ENCODE data around the gene CSNK2A1.
"Not testable (repeated sequence)": the region's sequence is repeated elsewhere in the genome, so short reads cannot be mapped to it uniquely, and the experiment has no call there.

Gene CSNK2A1

DNA sequence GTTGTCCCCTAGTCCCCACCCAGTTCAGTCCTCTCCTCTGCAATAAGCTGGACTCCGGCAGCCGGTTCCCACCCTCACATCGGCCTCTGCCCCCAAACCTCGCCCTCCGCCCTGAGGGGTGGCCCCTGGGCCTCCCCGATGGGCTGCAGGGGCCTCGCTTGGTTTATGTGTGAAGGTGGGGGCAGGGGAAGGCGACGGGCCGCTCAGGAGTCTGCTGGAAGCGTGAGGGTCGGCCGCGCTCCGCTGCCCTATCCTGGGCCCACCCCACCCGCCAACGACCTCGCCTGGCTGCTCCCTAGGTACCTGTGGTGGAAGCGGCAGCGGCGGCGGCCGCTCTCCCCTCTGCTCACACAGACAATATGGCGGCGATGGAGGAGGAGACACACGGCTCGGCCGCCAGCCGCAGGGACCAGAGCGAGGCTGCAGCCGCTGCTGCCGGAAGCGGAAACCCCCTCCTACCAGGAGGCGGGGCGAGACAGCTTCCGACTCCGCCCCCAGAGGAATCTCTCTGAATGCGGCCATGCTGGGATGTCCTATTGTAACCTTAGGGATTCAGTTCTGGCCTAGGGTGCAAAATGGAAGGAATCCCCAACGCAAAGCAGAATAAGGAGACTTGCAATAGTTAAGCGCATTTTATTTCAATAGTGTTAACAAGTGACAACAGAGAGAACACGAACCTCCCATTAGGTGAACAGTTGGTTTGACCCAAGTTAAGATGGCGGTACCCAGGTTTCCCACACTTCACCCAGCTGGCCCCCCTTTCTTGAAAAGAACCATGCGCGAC is at the start of gene CSNK2A1:
Gene CSNK2A1, minus strand, starts transcription at position 422 of the 784 bp plus-strand sequence. CDS start 35,239 bp downstream, outside the sequence.
- DNase-seq, result peak; percentile 64 to 99 (median 92)

DNA sequence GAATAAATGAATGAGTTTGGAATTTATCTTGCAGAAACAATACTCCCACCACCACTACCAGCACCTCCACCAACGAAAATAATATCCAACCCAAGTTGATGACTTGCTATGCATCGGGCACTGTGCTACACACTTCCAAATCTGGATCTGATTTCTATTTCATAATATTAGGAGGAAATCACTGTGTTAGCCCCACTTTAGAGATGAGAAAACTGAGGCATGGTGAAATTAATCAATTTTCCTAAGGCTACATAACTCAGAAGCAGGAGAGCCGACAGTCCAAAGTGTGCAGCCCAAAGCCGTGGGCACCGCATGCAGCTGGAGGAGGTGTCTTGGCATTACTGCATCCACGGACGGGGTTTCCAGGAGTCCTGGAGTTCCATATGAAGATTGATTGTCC is 48.9 kb upstream of the CSNK2A1 start:
- DNase-seq, result no peak

DNA sequence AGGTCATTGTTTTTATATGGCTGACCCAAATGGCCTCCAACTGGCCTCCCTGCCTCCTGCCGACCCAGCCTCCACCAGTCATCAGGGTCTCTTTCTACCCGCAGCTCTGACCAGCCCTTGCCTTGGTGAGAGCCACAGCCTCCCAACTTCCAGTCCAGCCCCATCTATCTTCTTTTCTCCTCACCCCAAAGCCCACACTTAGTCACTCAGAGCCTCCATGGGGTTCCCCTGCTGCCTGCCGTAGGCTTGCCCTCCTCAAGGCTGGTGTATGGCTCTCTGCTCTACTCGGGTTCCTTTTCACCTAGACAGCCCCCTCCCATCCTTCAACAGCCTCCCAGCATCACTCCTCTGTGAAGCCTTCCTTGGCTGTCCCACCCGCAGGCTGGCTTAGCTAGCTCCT is 48.4 kb upstream of the CSNK2A1 start:
- DNase-seq, result no peak

DNA sequence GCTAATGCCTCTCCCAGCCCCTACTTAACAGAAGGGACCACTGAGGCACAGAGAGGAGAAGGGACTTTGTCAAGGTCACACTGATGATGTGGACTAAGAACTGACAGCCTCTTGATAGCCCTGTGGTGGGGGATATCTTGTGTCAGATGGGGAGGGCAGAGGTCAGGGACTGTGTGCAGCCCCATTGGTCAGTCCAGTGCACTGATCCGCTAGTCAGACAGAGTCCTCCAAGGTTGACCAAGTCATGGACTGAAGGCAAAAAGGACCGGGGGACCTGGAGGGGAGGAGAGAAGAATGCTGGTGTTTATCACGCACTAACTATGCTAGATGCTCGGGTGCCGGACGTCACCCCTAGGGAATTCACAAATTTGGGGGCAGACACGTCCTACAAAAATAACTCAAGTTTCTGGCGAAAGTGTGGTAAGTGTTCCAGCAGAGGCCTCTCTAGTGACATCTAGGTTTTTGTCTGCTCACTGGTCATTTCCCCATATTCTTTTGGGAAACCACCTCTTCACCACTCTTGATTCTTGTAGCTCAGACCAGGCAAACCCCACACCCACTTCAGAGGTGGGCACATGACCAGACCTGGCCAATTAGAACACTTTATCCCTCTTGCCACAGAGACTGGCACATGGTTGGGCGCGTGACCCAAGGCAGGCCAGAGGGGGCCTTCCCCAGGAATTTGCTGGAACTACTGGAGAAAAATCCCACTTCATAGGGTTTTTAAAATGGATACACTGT is 45.5 kb upstream of the CSNK2A1 start:
- DNase-seq, result no peak

DNA sequence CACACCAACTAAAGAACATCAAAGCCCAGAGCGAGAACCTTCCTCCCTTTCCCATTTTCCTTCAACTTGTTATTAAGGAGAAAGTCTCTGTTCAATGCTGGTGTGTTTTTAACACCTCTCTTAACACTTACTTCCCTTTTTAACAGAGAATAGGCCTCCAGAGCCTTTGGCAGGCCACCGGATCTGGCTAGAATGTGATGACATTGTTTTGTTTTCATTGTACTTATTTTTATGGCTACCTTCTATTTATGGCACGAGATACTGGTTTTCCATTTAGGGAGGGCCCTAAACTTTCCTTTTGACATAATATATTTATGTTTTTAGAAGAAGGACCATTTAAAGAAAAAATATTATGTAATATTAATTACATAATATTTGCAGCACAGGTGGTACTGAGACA is 44.9 kb upstream of the CSNK2A1 start:
- no peak for DNase-seq

DNA sequence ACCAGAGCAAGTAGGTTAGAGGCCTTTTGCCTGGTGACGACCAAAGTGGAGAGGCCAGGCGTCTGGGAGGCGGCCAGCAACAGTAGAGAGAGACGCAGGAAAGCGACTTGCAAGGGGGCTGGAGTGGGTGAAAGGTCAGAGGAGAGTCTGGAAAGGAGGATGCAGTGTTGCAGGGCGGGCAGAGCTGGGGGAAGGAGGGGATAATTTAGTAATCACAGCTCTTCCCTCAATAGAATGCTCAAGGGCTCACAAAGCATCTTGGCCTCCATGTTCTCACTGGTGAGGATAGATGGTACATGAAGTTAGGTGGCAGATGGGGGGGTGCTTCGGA is 41.3 kb upstream of the CSNK2A1 start:
- DNase-seq, result no peak

DNA sequence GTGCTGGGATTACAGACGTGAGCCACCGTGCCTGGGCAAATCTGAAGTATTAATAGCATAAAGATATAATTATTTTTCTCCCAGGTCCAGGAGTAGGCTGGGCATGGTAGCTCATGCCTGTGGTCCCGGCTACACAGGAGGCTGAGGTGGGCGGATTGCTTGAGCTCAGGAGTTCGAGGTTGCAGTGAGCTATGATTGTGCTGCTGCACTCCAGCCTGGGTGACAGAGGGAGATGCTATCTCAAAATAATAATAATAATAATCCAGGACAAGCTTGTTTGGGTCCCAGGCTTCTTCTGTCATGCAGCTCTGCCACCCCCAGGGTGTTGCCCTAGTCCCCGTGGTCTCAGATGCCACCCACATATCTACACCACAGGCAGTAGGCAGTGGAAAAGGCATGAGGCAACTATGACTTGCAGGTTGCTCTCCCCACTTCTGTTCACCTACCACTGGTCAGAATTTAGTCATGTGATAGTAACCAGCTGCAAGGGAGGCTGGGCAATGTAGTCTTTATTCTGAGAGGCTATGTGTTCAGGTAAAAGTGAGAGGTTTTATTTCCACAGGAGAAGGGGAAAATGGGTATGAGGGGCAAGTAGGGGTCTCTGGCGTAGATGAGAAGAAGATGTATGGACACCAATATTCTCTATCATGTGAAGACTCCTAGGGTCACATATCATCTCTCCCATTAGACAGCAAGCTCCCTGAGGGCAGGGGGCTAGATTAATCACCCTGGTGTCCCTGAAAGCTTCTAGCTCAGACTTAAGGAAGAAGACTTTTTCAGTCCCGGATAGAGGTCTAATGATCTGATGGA is 40.8 kb upstream of the CSNK2A1 start:
- peak in 9 of 56 donors; percentile 1 to 13 (median 7) for DNase-seq

DNA sequence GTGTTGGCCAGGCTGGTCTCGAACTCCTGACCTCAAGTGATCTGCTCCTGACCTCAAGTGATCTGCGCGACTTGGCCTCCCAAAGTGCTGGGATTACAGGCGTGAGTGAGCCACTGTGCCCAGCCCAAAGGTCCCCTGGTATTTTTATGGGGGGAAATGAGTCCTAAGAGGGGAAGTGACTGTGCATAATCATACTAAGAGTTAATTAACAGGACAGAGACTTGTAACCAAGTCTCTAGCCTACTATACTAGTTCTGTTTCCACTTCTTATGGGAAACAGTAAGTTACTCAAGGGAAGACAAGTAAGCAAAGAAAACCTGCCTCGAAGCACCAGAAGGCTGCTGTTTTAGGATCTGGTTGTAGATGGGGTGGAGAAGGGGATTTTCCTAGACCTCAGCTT is 38.6 kb upstream of the CSNK2A1 start:
- DNase-seq, result no peak

DNA sequence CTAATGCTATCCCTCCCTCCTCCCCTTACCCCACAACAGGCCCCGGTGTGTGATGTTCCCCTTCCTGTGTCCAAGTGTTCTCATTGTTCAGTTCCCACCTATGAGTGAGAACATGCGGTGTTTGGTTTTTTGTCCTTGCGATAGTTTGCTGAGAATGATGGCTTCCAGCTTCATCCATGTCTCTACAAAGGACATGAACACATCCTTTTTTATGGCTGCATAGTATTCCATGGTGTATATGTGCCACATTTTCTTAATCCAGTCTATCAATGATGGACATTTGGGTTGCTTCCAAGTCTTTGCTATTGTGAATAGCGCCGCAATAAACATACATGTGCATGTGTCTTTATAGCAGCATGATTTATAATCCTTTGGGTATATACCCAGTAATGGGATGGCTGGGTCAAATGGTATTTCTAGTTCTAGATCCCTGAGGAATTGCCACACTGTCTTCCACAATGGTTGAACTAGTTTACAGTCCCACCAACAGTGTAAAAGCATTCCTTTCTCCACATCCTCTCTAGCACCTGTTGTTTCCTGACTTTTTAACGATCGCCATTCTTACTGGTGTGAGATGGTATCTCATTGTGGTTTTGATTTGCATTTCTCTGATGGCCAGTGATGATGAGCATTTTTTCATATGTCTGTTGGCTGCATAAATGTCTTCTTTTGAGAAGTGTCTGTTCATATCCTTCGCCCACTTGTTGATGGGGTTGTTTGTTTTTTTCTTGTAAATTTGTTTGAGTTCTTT is 35.5 kb upstream of the CSNK2A1 start:
- not testable (repeated sequence) for DNase-seq

DNA sequence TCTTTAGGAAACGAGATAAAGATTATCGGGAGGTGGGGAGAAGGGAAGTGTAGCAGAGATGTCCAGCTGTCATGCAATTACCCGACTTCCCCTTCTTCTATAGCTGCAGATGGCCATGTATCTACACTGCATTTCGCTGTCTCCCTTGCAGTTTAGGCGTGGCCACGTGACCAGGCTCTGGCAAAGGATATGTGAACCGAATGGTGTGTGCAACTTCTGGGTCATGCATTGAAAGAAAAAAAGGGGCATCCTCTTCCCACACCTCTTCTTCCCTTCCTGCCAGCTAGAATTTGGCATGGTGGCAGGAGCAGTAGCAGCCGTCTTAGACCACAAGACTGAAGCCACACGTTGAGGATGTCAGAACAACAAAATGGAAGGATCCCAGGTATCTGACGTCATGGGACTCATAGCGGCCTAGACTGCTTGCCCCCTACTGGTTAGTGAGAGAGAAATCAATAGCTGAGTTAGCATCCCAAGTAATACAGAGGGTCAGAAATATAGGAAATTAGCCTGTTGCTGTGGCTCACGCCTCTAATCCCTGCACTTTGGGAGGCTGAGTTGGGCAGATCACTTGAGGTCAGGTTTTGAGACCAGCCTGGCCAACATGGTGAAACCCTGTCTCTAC is 33.7 kb upstream of the CSNK2A1 start:
- DNase-seq, result no peak

DNA sequence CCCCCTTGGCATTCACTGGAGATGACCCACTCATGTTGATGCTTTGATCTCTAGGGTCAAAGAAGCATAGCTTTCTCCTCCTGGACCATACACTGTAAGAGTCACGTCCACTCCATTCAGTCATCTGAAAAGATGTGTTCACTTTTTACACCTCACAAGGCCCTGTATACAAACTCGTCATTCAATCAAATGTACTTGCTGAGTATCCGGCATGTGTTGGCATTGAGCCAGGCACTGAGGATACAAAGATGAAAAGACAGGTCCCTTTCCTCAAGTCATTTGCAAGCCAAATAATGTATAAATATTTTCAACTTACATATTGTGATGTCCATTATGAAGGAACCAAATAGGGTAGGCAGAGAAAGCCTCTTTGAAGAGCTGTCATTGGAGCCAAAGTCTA is 32.6 kb upstream of the CSNK2A1 start:
- DNase-seq, result no peak

DNA sequence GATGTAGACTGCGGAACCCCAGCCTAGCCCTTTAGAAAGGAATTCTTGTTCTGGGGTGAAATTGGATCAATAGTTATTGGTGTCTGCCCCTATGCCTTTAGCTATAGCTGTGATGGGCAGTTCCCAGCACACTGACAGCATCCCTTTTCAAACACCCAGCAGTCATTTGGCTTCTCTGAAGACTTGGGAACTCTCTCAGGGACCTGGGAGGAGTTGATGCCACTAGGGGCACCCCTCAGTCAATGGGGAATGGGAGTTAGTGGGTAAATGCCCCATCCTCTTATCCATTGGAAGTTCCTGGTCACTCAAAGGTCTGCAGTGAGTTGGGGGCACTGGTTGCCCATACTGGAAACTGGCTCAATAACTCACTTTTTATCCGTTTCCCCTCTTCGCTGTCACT is 31.6 kb upstream of the CSNK2A1 start:
- no peak for DNase-seq

DNA sequence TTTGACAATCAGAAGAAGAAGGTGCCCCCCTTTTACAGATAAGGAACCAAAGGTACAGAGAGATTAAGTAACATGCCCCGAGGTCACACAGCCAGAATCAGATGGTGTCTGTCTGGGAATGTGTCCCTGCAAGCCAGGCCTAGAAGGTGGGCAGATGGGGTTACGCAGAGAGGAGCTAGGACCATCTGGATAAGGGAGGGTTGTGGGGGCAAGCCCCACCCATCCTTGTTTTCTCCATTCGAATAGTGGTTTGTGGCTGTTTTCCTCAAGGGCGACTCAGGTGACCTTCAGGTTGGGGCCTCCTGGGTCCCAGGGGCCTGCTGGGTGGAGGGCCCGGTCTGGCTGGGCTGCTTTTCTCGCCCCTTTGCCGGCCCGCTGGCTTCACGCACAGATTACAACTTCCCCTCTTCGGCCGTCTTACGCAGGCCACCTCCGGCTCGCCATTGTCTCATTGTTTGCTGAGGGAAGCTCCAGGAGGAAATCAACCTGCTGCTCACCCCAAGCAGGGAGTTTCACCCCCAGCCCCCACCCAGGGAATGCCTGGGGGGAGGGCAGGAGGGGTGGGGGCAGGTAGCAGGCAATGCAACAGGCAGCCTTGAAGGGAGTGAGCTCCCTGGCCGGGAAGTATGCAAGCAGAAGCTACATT is 30.8 kb upstream of the CSNK2A1 start:
- no peak for DNase-seq

DNA sequence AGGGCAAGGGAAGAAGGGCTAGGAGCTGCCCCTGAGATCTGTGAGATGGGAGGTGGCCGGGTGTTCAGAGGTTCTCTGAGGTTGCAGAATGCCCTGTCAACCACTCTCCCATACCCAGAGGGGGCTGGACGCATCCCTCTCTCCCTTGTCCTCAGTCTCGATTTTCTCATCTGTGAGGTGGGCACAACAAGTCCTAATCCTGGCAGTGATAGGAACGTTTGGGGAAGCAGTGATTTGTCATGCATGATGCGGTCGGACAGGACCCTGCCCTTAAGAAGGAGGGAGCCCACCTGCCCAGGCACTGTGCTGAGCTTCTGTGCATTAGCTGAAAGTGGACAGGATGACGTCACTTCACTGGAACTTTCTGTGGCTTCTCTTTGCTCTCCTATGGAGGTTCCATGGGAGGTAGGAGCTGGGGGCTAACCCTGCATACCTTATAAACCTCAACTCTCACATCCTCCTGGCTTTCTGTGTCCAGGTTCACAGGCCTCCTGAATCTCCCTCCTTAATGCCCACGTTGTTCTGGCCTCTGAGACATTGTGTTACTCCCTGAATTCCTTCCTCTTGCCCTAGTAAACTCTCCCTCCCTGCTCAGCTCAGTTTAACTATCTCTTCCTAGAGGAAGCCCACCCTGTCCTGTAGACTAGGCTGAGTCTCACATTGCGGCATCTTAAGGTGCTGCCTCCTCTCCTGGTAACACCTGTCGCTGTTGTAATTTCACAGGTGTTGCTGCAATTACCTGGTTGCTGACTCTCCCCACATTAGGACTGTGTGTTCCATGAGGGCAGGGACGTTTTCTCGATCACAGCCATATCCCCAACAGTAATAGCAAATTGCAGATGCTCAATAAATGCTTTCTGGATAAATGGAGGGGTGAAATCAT is 30.1 kb upstream of the CSNK2A1 start:
- DNase-seq, result no peak

DNA sequence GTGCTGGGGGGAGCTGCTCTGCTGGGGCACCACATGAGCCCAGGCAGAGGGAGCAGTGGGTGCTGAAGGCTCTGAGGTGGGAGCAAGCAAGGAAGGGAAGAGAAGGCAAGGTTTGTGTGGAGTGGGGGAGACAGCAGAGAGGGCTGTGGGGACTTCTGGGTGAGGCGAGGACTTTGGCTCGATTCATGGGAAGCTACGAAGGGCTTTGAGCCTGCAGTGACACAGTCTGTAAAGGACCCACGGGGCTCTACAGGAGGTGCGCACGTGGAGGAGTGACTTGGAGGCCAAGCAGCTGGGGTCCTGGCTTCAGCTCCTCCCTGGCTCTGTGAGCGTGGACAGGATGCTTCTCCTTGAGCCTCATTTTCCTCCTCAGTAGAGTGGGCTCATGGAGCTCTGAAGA is 29.1 kb upstream of the CSNK2A1 start:
- DNase-seq, result no peak

DNA sequence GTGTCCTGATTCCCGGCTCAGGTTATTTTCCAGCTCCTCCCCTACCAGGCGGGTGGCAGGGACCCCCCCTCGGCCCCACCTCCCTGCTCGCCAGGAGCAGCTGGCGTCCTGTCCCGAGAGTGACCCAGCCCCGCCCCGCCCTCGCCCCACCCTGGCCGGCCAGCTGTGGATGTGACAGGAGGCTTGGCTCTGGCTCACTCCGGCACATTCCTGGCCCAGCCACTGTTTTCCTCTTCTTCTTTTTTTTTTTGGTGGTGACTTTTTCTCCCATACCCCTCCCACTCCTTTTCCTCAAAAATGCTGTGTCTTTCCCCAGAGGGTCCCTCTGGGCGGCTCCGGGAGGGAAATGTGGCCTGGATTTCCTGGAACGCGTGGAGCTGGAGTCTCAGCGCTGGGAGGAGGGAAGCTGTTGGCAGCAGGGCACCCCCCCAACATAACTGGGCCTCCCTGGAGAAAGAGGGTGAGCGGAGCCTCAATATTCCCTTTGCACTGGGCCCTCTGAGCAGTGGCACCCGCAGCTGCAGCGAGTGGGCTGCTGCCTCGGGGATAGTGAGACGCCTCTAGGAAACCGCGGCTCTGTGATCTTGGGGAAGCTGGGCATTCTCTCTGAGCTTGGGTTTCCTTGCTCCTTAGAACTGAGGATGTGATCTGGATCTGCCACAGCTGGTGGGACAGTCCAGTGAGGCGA is 28.3 kb upstream of the CSNK2A1 start:
- no peak for DNase-seq

DNA sequence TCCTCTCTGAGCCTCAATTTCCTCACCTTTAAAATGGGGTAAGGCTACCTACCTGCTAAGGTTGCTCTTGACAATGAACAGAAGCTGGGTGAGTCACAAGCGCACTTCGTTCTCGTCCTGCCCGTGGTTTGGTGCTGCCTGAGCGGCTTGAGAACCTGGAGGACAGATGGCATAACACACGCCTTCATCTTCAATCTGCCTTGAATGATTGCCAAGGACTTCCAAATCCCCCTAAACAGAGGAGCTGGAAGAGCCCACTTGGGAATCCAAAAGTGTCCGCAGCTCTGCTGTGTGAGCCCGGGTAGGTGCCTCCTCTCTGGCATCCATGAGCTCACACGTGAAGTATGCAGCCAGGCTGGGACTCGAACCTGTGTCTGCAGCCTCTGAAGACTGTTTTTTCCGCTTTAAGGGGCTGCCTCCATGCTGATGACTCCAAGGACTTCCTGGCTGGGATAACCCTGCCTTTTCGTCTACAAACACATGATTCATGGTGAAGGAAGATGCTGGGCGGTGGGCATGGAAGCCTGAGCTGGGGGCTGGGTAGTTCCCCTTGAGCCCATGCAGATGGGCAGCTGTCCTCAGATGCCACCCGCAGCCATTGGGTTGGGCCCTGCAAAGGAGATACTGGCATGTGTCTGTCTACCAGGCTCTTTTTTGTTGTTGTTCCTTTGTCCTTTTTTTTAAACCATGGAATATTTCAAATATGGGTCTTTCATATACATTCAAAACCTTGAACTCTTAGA is 25.3 kb upstream of the CSNK2A1 start:
- no peak for DNase-seq

DNA sequence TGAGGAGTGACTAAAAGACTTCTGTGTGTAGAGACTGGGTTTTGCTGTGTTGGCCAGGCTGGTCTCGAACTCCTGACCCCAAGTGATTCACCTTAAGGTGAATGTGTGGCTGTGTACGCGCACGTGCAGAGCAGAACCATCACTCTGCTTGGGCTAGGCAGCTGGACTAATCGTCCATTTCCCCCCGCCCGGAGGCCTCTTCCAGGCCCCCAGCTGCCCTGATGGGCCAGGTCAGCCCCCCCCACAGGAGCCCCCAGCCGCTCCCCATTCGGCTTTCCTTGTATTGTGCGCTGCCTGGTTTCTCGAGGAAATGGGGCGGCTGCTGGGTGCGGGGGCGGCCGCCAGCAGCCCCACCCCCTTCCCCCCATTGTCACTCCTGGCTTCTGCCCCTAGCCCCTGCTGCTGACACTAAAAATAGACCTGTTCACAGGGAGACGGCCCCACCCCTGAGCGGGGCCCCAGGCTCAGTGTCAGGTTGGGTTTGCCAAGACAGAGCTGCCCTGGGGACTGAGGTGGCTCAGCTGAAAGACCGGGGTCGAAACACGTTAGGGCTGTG is 24.6 kb upstream of the CSNK2A1 start:
- no peak for DNase-seq

All from nucleus accumbens (tissue), 56 donors.